Kidney tubule cell (primary cell): Measurements from ENCODE around the gene PRDM16.

Experiments
- DNase-seq: peaks from one replicate; pipeline ENCODE4 v3.0.0-alpha.2; 2018; ENCODE audit warnings: low spot score

Gene PRDM16

GRCh38 chr1:3103967-3104677 is 35.1 kb downstream of the PRDM16 start:
- no peak for DNase-seq

- DNase-seq: peak; percentile 15
Observed at GRCh38 chr1:3105167-3105863, 36.3 kb downstream of the PRDM16 start.

GRCh38 chr1:3106216-3106615 is 37.2 kb downstream of the PRDM16 start:
- DNase-seq: no peak

GRCh38 chr1:3107201-3107600 is 38.2 kb downstream of the PRDM16 start:
- no peak for DNase-seq

GRCh38 chr1:3109355-3109754 is 40.4 kb downstream of the PRDM16 start:
- no peak for DNase-seq

GRCh38 chr1:3111348-3112021 is 42.5 kb downstream of the PRDM16 start:
- no peak for DNase-seq

GRCh38 chr1:3112526-3112925 is 43.5 kb downstream of the PRDM16 start:
- no peak for DNase-seq

- DNase-seq: no peak
Observed at GRCh38 chr1:3113047-3113740, 44.2 kb downstream of the PRDM16 start.

GRCh38 chr1:3113741-3114056 is 44.7 kb downstream of the PRDM16 start:
- DNase-seq: no peak

- no peak for DNase-seq
Observed at GRCh38 chr1:3114131-3114744, 45.2 kb downstream of the PRDM16 start.

- no peak for DNase-seq
Observed at GRCh38 chr1:3114846-3115245, 45.8 kb downstream of the PRDM16 start.

GRCh38 chr1:3115275-3116149 is 46.5 kb downstream of the PRDM16 start:
- no peak for DNase-seq

GRCh38 chr1:3116150-3116510 is 47.1 kb downstream of the PRDM16 start:
- no peak for DNase-seq

- DNase-seq: no peak
Observed at GRCh38 chr1:3116560-3116959, 47.6 kb downstream of the PRDM16 start.

- DNase-seq: no peak
Observed at GRCh38 chr1:3117879-3118278, 48.9 kb downstream of the PRDM16 start.

- no peak for DNase-seq
Observed at GRCh38 chr1:3119061-3119460, 50.1 kb downstream of the PRDM16 start.

GRCh38 chr1:3119725-3120124 is 50.7 kb downstream of the PRDM16 start:
- DNase-seq: no peak

GRCh38 chr1:3120140-3120539 is 51.1 kb downstream of the PRDM16 start:
- DNase-seq: no peak

- DNase-seq: no peak
Observed at GRCh38 chr1:3120994-3121393, 52.0 kb downstream of the PRDM16 start.

- no peak for DNase-seq
Observed at GRCh38 chr1:3121401-3122210, 52.6 kb downstream of the PRDM16 start.

GRCh38 chr1:3122311-3122710 is 53.3 kb downstream of the PRDM16 start:
- DNase-seq: no peak
